Measurements from ENCODE around the gene EEF1AKMT3. TPM values are rescaled to one million over a fixed set of nuclear protein-coding genes. Genes with fewer than 3 reads are reported as not detected.

Gene EEF1AKMT3
- total and polyA plus RNA-seq, 9 of the 15 experiments (the other 6 are each of a cell fraction or from before 2014, with no cell fraction given), result 4.1 to 17.2 (median 7.9) TPM

DNA sequence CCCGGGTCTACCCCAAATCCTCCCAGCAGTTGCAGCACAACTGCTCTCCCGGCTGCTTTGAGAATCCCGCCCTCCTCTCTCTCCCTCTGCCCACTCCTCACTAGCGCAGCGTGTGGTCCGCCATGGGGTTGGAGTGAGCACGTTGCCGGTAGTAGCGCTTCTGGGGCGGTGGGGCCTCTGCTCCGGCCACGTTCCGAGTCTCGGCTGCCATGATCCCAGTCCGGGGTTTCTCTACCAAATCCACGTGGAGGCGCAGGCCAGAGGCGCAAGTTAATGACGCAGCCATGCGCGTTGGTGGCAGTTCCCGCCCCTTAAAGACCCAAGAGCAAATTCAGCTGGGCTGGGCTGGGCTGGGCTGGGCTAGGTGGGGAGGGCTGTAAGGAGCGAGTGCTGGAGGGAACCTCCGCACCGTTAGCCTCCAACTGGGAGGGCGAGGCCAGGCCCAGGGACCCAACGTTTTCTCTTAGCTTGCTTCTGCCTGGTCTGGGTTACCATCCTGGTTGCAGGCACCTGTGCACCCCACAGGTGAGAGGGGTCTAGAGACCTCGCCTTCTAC lies 463 bp upstream of the EEF1AKMT3 start, which contains the start of gene METTL1 (continued):
- TF ChIP-seq, protein P1, sequence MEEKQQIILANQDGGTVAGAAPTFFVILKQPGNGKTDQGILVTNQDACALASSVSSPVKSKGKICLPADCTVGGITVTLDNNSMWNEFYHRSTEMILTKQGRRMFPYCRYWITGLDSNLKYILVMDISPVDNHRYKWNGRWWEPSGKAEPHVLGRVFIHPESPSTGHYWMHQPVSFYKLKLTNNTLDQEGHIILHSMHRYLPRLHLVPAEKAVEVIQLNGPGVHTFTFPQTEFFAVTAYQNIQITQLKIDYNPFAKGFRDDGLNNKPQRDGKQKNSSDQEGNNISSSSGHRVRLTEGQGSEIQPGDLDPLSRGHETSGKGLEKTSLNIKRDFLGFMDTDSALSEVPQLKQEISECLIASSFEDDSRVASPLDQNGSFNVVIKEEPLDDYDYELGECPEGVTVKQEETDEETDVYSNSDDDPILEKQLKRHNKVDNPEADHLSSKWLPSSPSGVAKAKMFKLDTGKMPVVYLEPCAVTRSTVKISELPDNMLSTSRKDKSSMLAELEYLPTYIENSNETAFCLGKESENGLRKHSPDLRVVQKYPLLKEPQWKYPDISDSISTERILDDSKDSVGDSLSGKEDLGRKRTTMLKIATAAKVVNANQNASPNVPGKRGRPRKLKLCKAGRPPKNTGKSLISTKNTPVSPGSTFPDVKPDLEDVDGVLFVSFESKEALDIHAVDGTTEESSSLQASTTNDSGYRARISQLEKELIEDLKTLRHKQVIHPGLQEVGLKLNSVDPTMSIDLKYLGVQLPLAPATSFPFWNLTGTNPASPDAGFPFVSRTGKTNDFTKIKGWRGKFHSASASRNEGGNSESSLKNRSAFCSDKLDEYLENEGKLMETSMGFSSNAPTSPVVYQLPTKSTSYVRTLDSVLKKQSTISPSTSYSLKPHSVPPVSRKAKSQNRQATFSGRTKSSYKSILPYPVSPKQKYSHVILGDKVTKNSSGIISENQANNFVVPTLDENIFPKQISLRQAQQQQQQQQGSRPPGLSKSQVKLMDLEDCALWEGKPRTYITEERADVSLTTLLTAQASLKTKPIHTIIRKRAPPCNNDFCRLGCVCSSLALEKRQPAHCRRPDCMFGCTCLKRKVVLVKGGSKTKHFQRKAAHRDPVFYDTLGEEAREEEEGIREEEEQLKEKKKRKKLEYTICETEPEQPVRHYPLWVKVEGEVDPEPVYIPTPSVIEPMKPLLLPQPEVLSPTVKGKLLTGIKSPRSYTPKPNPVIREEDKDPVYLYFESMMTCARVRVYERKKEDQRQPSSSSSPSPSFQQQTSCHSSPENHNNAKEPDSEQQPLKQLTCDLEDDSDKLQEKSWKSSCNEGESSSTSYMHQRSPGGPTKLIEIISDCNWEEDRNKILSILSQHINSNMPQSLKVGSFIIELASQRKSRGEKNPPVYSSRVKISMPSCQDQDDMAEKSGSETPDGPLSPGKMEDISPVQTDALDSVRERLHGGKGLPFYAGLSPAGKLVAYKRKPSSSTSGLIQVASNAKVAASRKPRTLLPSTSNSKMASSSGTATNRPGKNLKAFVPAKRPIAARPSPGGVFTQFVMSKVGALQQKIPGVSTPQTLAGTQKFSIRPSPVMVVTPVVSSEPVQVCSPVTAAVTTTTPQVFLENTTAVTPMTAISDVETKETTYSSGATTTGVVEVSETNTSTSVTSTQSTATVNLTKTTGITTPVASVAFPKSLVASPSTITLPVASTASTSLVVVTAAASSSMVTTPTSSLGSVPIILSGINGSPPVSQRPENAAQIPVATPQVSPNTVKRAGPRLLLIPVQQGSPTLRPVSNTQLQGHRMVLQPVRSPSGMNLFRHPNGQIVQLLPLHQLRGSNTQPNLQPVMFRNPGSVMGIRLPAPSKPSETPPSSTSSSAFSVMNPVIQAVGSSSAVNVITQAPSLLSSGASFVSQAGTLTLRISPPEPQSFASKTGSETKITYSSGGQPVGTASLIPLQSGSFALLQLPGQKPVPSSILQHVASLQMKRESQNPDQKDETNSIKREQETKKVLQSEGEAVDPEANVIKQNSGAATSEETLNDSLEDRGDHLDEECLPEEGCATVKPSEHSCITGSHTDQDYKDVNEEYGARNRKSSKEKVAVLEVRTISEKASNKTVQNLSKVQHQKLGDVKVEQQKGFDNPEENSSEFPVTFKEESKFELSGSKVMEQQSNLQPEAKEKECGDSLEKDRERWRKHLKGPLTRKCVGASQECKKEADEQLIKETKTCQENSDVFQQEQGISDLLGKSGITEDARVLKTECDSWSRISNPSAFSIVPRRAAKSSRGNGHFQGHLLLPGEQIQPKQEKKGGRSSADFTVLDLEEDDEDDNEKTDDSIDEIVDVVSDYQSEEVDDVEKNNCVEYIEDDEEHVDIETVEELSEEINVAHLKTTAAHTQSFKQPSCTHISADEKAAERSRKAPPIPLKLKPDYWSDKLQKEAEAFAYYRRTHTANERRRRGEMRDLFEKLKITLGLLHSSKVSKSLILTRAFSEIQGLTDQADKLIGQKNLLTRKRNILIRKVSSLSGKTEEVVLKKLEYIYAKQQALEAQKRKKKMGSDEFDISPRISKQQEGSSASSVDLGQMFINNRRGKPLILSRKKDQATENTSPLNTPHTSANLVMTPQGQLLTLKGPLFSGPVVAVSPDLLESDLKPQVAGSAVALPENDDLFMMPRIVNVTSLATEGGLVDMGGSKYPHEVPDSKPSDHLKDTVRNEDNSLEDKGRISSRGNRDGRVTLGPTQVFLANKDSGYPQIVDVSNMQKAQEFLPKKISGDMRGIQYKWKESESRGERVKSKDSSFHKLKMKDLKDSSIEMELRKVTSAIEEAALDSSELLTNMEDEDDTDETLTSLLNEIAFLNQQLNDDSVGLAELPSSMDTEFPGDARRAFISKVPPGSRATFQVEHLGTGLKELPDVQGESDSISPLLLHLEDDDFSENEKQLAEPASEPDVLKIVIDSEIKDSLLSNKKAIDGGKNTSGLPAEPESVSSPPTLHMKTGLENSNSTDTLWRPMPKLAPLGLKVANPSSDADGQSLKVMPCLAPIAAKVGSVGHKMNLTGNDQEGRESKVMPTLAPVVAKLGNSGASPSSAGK (IDR thresholded peaks at IDR 0.05), result peak; percentile 49; the same call in 1 of the 2 replicates
- TF ChIP-seq HIVEP1 (CRISPR knock-in tag; IDR thresholded peaks at IDR 0.05), result no peak
- TF ChIP-seq, protein P2, sequence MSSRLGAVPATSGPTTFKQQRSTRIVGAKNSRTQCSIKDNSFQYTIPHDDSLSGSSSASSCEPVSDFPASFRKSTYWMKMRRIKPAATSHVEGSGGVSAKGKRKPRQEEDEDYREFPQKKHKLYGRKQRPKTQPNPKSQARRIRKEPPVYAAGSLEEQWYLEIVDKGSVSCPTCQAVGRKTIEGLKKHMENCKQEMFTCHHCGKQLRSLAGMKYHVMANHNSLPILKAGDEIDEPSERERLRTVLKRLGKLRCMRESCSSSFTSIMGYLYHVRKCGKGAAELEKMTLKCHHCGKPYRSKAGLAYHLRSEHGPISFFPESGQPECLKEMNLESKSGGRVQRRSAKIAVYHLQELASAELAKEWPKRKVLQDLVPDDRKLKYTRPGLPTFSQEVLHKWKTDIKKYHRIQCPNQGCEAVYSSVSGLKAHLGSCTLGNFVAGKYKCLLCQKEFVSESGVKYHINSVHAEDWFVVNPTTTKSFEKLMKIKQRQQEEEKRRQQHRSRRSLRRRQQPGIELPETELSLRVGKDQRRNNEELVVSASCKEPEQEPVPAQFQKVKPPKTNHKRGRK (tag; IDR thresholded peaks at IDR 0.05), result no peak
- TF ChIP-seq, protein P3, sequence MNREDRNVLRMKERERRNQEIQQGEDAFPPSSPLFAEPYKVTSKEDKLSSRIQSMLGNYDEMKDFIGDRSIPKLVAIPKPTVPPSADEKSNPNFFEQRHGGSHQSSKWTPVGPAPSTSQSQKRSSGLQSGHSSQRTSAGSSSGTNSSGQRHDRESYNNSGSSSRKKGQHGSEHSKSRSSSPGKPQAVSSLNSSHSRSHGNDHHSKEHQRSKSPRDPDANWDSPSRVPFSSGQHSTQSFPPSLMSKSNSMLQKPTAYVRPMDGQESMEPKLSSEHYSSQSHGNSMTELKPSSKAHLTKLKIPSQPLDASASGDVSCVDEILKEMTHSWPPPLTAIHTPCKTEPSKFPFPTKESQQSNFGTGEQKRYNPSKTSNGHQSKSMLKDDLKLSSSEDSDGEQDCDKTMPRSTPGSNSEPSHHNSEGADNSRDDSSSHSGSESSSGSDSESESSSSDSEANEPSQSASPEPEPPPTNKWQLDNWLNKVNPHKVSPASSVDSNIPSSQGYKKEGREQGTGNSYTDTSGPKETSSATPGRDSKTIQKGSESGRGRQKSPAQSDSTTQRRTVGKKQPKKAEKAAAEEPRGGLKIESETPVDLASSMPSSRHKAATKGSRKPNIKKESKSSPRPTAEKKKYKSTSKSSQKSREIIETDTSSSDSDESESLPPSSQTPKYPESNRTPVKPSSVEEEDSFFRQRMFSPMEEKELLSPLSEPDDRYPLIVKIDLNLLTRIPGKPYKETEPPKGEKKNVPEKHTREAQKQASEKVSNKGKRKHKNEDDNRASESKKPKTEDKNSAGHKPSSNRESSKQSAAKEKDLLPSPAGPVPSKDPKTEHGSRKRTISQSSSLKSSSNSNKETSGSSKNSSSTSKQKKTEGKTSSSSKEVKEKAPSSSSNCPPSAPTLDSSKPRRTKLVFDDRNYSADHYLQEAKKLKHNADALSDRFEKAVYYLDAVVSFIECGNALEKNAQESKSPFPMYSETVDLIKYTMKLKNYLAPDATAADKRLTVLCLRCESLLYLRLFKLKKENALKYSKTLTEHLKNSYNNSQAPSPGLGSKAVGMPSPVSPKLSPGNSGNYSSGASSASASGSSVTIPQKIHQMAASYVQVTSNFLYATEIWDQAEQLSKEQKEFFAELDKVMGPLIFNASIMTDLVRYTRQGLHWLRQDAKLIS (CRISPR knock-in tag; IDR thresholded peaks at IDR 0.05), result peak; percentile 64; the same call in 1 of the 2 replicates
- peak; percentile 98 to 99 for TF ChIP-seq SIN3A (IDR thresholded peaks at IDR 0.05; ENCODE audit: borderline replicate concordance in 2 of 2, control insufficient read depth in 1 of 2, low read depth in 2 of 2, low read length in 2 of 2)

Measured in K562 (cell line).